ENCODE measurements around the gene STK26. TPM values are rescaled to one million over a fixed set of nuclear protein-coding genes. Genes with fewer than 3 reads are reported as not detected.

The STK26 gene
- 20.8 and 28.7 TPM in 2 replicates for total RNA-seq

GRCh38 chrX:132022967-132023895 is at the start of gene STK26:
Gene STK26, plus strand, starts transcription at chrX:132023302. Its CDS starts 316 bp downstream, at chrX:132023618.

Other genes with a start within 250 kb of the STK26 start
- not detected in 2 replicates for gene FRMD7, start 104.7 kb downstream of the STK26 start, total RNA-seq
- 21.0 and 28.9 TPM in 2 replicates for gene RAP2C, start 196.1 kb downstream of the STK26 start, total RNA-seq

Data from myometrial cell (primary cell).